ENCODE data around the gene FMR1NB. TPM values are rescaled to one million over a fixed set of nuclear protein-coding genes. Genes with fewer than 3 reads are reported as not detected.

Gene FMR1NB
- total RNA-seq, 1 donor from 2014 or later: not detected

DNA sequence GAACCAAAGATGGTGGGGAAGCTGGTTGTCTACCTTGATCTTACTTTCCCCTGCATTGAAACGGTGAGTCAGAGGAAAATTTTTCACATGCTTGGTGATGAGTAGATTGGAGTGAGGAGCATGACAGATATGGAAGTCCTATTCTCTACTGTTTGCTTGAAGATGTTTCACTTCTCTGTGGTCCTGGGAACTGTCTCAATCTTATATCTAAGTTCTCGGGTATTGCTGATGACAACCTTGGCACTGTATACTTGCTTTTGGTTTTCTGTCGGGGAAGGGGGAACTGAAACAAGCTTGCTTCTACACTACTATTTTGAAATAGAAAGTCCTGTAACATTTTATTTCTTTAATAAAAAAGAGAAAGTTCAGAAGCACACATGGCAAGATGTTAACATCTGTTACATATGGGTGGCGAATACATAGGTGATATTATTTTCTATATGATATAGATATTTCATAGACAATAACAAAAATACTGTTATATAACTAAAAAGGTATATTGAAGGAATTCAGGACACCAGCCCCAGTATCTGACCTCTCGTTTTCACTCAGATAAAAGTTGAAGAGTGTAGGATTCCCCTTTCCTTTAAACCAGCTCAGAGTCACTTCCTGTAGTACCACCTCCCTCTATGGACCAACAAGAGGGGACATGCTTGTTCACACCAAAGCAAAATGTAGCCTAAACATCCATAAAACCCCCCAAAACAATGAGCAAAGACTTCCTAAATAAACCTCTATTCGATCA lies 88.8 kb downstream of the FMR1NB start:
- FAIRE-seq: no peak

DNA sequence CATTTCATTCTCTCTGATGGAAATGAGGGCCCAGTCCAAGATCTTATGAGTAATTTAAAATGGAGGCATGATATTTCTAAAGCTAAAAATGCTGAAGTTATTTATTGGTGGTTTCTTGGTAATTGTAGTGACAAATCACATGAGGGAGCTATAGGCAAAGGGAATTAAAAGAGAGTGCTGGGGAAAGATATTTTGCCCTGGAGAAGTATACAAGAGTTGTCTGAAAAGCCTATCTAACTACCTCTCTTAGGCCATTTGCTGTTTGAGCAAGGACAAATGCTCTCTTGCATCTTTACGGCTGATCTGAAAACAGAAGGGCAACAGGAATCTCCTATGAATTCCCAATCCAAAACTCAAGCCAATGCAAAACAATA lies 89.4 kb downstream of the FMR1NB start:
- DNase-seq (ENCODE audit: low spot score in 2 of 2) (no peak), FAIRE-seq (no peak)

More for the DNA sequence above, 88.8 kb downstream of the FMR1NB start:
- DNase-seq (ENCODE audit: low spot score in 2 of 2): no peak

Small RNA genes within 50 kb of the gene (small RNA-seq; reads per million reads assigned to genes)
- not detected for gene RNA5SP524

Other genes starting within 250 kb of the FMR1NB start
- 73.0 TPM for gene FMR1, start 69.4 kb upstream of the FMR1NB start, total RNA-seq

All from frontal cortex (tissue), 4 donors.